A549 (cell line): ENCODE measurements around the gene MRPL19. TPM values are rescaled to one million over a fixed set of nuclear protein-coding genes. Genes with fewer than 3 reads are reported as not detected.

Source experiments
- ATAC-seq, 2 experiments: fragments of 200-7000 bp in 1 of 2; fragments of >200 bp in 1 of 2; cut with Nextera tagmentation in 1 of 2; cut with Tn5 transposase in 1 of 2; 3 replicates each; pipeline versions ENCODE4 v1.8.0 to v1.9.1; 2018 to 2020; ENCODE audit warnings: mild to moderate bottlenecking in 1 of 2, moderate library complexity in 1 of 2
- CTCF ChIA-PET: fragments of 300-600 bp; sonication (Branson Sonifier 250); formaldehyde crosslinking; extraction: SDS; loops from one replicate; lab custom pipeline; 2021; ENCODE audit warnings: antibody characterized with exemption, inconsistent platforms; lab: Yijun Ruan, JAX
- POLR2A ChIA-PET: fragments of 350-600 bp; formaldehyde crosslinking; extraction: SDS; loops from one replicate; lab custom pipeline; 2021; ENCODE audit warnings: antibody characterized with exemption, inconsistent platforms; lab: Yijun Ruan, JAX
- DNase-seq, 2 experiments: peaks; one replicate each; pipeline versions ENCODE4 v3.0.0 to v3.0.0-alpha.2; 2011 to 2016; ENCODE audit warnings: low read depth in 1 of 2, low spot score in 1 of 2
- FAIRE-seq: peaks from 2 replicates; lab custom pipeline; 2011; peaks lifted over from hg19 to GRCh38; lab: Jason Lieb, UNC
- H3K27ac ChIP-seq, 2 experiments: fragments of >200 bp; sonication (Bioruptor Twin); formaldehyde crosslinking; 3 replicates each; pipeline ENCODE4 v1.5.1; 2016 to 2017
- H3K4me1 ChIP-seq: fragments of >200 bp; sonication (Bioruptor Twin); formaldehyde crosslinking; 3 replicates; pipeline ENCODE4 v1.6.1; 2016
- H3K4me2 ChIP-seq: fragments of >200 bp; sonication (Bioruptor Twin); formaldehyde crosslinking; 3 replicates; pipeline ENCODE4 v1.6.1; 2016
- H3K4me3 ChIP-seq: fragments of >200 bp; sonication (Bioruptor Twin); formaldehyde crosslinking; 3 replicates; pipeline ENCODE4 v1.5.1; 2016
- H3K9me3 ChIP-seq: fragments of >200 bp; sonication (Bioruptor Twin); formaldehyde crosslinking; 3 replicates; pipeline ENCODE4 v1.6.1; 2016
- ATOH8 ChIP-seq: fragments of 250-450 bp; sonication (Bioruptor Pico); IDR thresholded peaks from 2 replicates; pipeline ENCODE4 v1.5.0; 2020; ENCODE audit warnings: low read depth, mild to moderate bottlenecking, moderate library complexity
- BCL3 ChIP-seq: fragments of >200 bp; sonication (Bioruptor Twin); formaldehyde crosslinking; IDR thresholded peaks from 3 replicates; pipeline ENCODE4 v1.6.1; 2016
- BHLHE40 ChIP-seq: IDR thresholded peaks from 2 replicates; pipeline ENCODE4 v1.6.1; 2012; ENCODE audit warnings: low read depth, low read length, inconsistent platforms
- CBX2 ChIP-seq: fragments of 200-600 bp; sonication (generic); IDR thresholded peaks from 2 replicates; pipeline ENCODE4 v1.6.1; 2016; ENCODE audit warnings: low read depth, mild to moderate bottlenecking, borderline replicate concordance
- CEBPB ChIP-seq, 2 experiments: fragments of >200 bp in 1 of 2; sonication (Bioruptor Twin) in 1 of 2; formaldehyde crosslinking in 1 of 2; IDR thresholded peaks; 2 replicates each; pipeline ENCODE4 v1.6.1; 2012 to 2016
- CHD2 ChIP-seq: fragments of 150-350 bp; IDR thresholded peaks from 2 replicates; pipeline ENCODE4 v1.6.1; 2014; ENCODE audit warnings: low read length; ENCODE audit not compliant: partially characterized antibody
- CHD4 ChIP-seq: fragments of 200-600 bp; sonication (generic); IDR thresholded peaks from 2 replicates; pipeline ENCODE4 v1.6.1; 2016; ENCODE audit warnings: antibody characterized with exemption, mild to moderate bottlenecking, borderline replicate concordance
- E2F6 ChIP-seq: IDR thresholded peaks from 2 replicates; pipeline ENCODE4 v1.6.1; 2012; ENCODE audit warnings: low read depth, borderline replicate concordance
- ELK1 ChIP-seq: fragments of 150-350 bp; IDR thresholded peaks from 2 replicates; pipeline ENCODE4 v1.6.1; 2014; ENCODE audit warnings: low read depth, mild to moderate bottlenecking, low read length
- EP300 ChIP-seq, 2 experiments: fragments of >200 bp; sonication (Bioruptor Twin); formaldehyde crosslinking; IDR thresholded peaks; 2 replicates in 1 of 2; 3 replicates in 1 of 2; pipeline ENCODE4 v1.6.1; 2016 to 2017
- FOSL2 ChIP-seq, 2 experiments: fragments of 450-650 bp in 1 of 2; fragments of >200 bp in 1 of 2; sonication (Bioruptor Twin) in 1 of 2; formaldehyde crosslinking; IDR thresholded peaks; 2 replicates each; pipeline versions ENCODE4 v1.5.0 to v1.6.1; 2016 to 2020; ENCODE audit warnings: mild to moderate bottlenecking in 1 of 2, moderate library complexity in 1 of 2
- HOXB13 ChIP-seq: fragments of 250-450 bp; sonication (Bioruptor Pico); IDR thresholded peaks from 2 replicates; pipeline ENCODE4 v1.5.0; 2020; ENCODE audit warnings: low read depth, mild to moderate bottlenecking, moderate library complexity
- MAFK ChIP-seq: fragments of 450-650 bp; IDR thresholded peaks from 2 replicates; pipeline ENCODE4 v1.6.1; 2014; ENCODE audit not compliant: partially characterized antibody
- MAX ChIP-seq: IDR thresholded peaks from 2 replicates; pipeline ENCODE4 v1.6.1; 2012
- MAZ ChIP-seq: fragments of 150-350 bp; IDR thresholded peaks from 2 replicates; pipeline ENCODE4 v1.6.1; 2014; ENCODE audit warnings: antibody characterized with exemption, low read depth, low read length, borderline replicate concordance
- NFE2L2 ChIP-seq: fragments of 150-350 bp; conservative IDR thresholded peaks from 2 replicates; pipeline ENCODE4 v1.6.1; 2014; ENCODE audit warnings: low read length
- NPAS2 ChIP-seq: fragments of 250-450 bp; sonication (Bioruptor Pico); IDR thresholded peaks from 2 replicates; pipeline ENCODE4 v1.8.0; 2022; ENCODE audit warnings: mild to moderate bottlenecking, moderate library complexity, borderline replicate concordance
- PHF8 ChIP-seq: fragments of 200-600 bp; sonication (generic); IDR thresholded peaks from 2 replicates; pipeline ENCODE4 v1.6.1; 2016; ENCODE audit warnings: low read depth, mild to moderate bottlenecking, antibody characterized with exemption, moderate library complexity, borderline replicate concordance
- RAD21 ChIP-seq, 2 experiments: fragments of >200 bp in 1 of 2; sonication (Bioruptor Twin) in 1 of 2; formaldehyde crosslinking in 1 of 2; IDR thresholded peaks in 1 of 2; conservative IDR thresholded peaks in 1 of 2; 2 replicates in 1 of 2; 3 replicates in 1 of 2; pipeline ENCODE4 v1.6.1; 2012 to 2018; ENCODE audit warnings: inconsistent platforms in 1 of 2
- SMC3 ChIP-seq: fragments of >200 bp; sonication (Bioruptor Twin); formaldehyde crosslinking; IDR thresholded peaks from 3 replicates; pipeline ENCODE4 v1.6.1; 2018; ENCODE audit warnings: inconsistent platforms
- TP53 ChIP-seq: fragments of 250-450 bp; sonication (Bioruptor Pico); IDR thresholded peaks from 2 replicates; pipeline ENCODE4 v1.5.0; 2021; ENCODE audit warnings: mild to moderate bottlenecking, moderate library complexity
- ZC3H11A ChIP-seq: fragments of 450-650 bp; IDR thresholded peaks from 2 replicates; pipeline ENCODE4 v1.6.1; 2014; ENCODE audit warnings: antibody characterized with exemption, mild to moderate bottlenecking
- ZSCAN20 ChIP-seq: fragments of 250-450 bp; sonication (Bioruptor Pico); IDR thresholded peaks from 2 replicates; pipeline ENCODE4 v1.8.0; 2022; ENCODE audit warnings: mild to moderate bottlenecking, moderate library complexity
- WGBS: methylation state at CpG from one replicate; pipeline ENCODE4 v1.1.6; 2017; ENCODE audit errors: missing lambda C conversion rate; 5-methylcytosine and 5-hydroxymethylcytosine counted together
- polyA plus RNA-seq, 4 experiments: library from polyadenylated mRNA; depleted of rRNA in 3 of 4; stranded (reverse); fragments of >200 nt; fragmentation: RNase III in 1 of 4; extraction: RNeasy Plus Mini Kit Qiagen cat#74134 plus additional on column Dnase treatment in 1 of 4; gene quantifications; 2 replicates in 3 of 4; 3 replicates in 1 of 4; pipeline ENCODE4 v1.2.3, GENCODE V29; 2011 to 2017

Gene MRPL19
- polyA plus RNA-seq, 2 of the 4 experiments (the other 2 are of a cell fraction), result 70.5 to 147 TPM

GRCh38 chr2:75603477-75603876 lies 43.1 kb upstream of the MRPL19 start:
- Histone ChIP-seq H3K4me2 (0 out of 3 replicates have a peak overlapping the region, but pooled peaks have one; percentile 55), H3K4me3 (no peak overlapping the region), H3K4me1 (peaks cover 69% of the 10 kb centered on the region), H3K9me3 (no peaks in the 10 kb centered on the region), H3K27ac (peak overlapping the region; percentile 21 to 50; a peak in 2 of 6 replicates)
- CTCF ChIA-PET, result interaction anchor here (0.5 to 5.2 kb wide), 3 partner anchors 10 to 522 kb away, joined by 4 to 54 read pairs (median 8); no protein-coding TSS in a partner anchor
- POLR2A ChIA-PET, result no interaction called here
- FAIRE-seq (no peak), DNase-seq (no peak), ATAC-seq (no peak)
- TF ChIP-seq MAFK, result no peak
- no peak for TF ChIP-seq BHLHE40
- TF ChIP-seq CBX2, result no peak
- TF ChIP-seq ZSCAN20 (CRISPR knock-in tag), result no peak
- 0 out of 4 replicates have a peak, but pooled peaks of 1 of the 2 experiments have one; percentile 24 for TF ChIP-seq CEBPB (IDR thresholded peaks at IDR 0.05)
- 97% methylated on average over 1 of the region's 1 CpG for WGBS

- Histone ChIP-seq H3K9me3 (no peaks in the 10 kb centered on the region), H3K27ac (peak overlapping the region in 1 of 2 experiments; percentile 79; a peak in 2 of 6 replicates), H3K4me1 (peaks cover 73% of the 10 kb centered on the region), H3K4me2 (no peak overlapping the region), H3K4me3 (no peak overlapping the region)
- FAIRE-seq, result no peak
- ATAC-seq, result no peak
- POLR2A ChIA-PET, result no interaction called here
- CTCF ChIA-PET, result interaction anchor here (1.3 to 5.2 kb wide), 4 partner anchors 14 to 685 kb away, joined by 5 to 54 read pairs (median 10); partner anchors contain the start of gene EVA1A
- no peak for DNase-seq
- TF ChIP-seq CHD4 (no peak), RAD21 (conservative IDR thresholded peaks at IDR 0.05 in 1 of 2, IDR thresholded peaks at IDR 0.05 in 1 of 2) (no peak), TP53 (CRISPR knock-in tag) (no peak), CHD2 (no peak), ATOH8 (CRISPR knock-in tag) (no peak), NPAS2 (CRISPR knock-in tag) (no peak)
- WGBS, result 24% methylated on average over 4 of the region's 4 CpGs
These were observed 42.1 kb upstream of the MRPL19 start for GRCh38 chr2:75604484-75604883.

GRCh38 chr2:75605770-75606529 lies 40.6 kb upstream of the MRPL19 start:
- CTCF ChIA-PET, result interaction anchor here (0.6 to 5.2 kb wide), 16 partner anchors 10 to 686 kb away, joined by 3 to 54 read pairs (median 6); partner anchors contain the start of genes EVA1A and TACR1
- FAIRE-seq (no peak), ATAC-seq (peak; percentile 65 to 77), DNase-seq (peak; percentile 44 to 70)
- Histone ChIP-seq H3K4me1 (peaks cover 60% of the 10 kb centered on the region), H3K4me2 (peak overlapping the region; percentile 50), H3K4me3 (no peak overlapping the region), H3K9me3 (no peaks in the 10 kb centered on the region), H3K27ac (peak overlapping the region; percentile 58 to 79)
- TF ChIP-seq HOXB13 (CRISPR knock-in tag), result no peak
- TF ChIP-seq ZSCAN20 (CRISPR knock-in tag), result no peak
- no peak for TF ChIP-seq FOSL2 (IDR thresholded peaks at IDR 0.05)
- TF ChIP-seq FOSL2 (CRISPR knock-in tag; IDR thresholded peaks at IDR 0.05), result no peak
- peak in 1 of 2 experiments; percentile 34; a peak in 4 of 5 replicates for TF ChIP-seq RAD21 (conservative IDR thresholded peaks at IDR 0.05 in 1 of 2, IDR thresholded peaks at IDR 0.05 in 1 of 2)
- TF ChIP-seq ZC3H11A, result no peak
- TF ChIP-seq ELK1, result no peak
- no peak for TF ChIP-seq CEBPB (IDR thresholded peaks at IDR 0.05)
- no peak for TF ChIP-seq PHF8
- no peak for TF ChIP-seq MAZ
- peak; percentile 37; the same call in 2 of the 3 replicates for TF ChIP-seq SMC3
- TF ChIP-seq BCL3, result no peak
- peak; percentile 77 for TF ChIP-seq MAX
- peak in 1 of 2 experiments; percentile 32; a peak in 1 of 5 replicates for TF ChIP-seq EP300 (IDR thresholded peaks at IDR 0.05)
- no peak for TF ChIP-seq NFE2L2
- TF ChIP-seq E2F6, result 0 out of 2 replicates have a peak, but pooled peaks have one; percentile 24
- WGBS, result 18% methylated on average over 6 of the region's 6 CpGs
- POLR2A ChIA-PET, result interaction anchor here (1.0 to 1.6 kb wide), 4 partner anchors 10 to 66 kb away, joined by 3 to 7 read pairs (median 4); partner anchors contain the start of gene EVA1A
